ENCODE data around the gene VPS41.

- TF ChIP-seq CTCF (IDR thresholded peaks at IDR 0.05; ENCODE audit: low read depth, low read length) = no peak
- no peak for TF ChIP-seq MYC (IDR thresholded peaks at IDR 0.05; ENCODE audit: low read depth, low read length)
Observed at GRCh38 chr7:38833329-38833728, 75.7 kb downstream of the VPS41 start.

Measured in NB4 (cell line).